ENCODE measurements around the gene AKAP14. TPM values are rescaled to one million over a fixed set of nuclear protein-coding genes. Genes with fewer than 3 reads are reported as not detected.
"Not testable (repeated sequence)": the region's sequence is repeated elsewhere in the genome, so short reads cannot be mapped to it uniquely, and the experiment has no call there.

Gene AKAP14
- total RNA-seq, 1 donor from 2014 or later: not detected

- TF ChIP-seq, protein P1, sequence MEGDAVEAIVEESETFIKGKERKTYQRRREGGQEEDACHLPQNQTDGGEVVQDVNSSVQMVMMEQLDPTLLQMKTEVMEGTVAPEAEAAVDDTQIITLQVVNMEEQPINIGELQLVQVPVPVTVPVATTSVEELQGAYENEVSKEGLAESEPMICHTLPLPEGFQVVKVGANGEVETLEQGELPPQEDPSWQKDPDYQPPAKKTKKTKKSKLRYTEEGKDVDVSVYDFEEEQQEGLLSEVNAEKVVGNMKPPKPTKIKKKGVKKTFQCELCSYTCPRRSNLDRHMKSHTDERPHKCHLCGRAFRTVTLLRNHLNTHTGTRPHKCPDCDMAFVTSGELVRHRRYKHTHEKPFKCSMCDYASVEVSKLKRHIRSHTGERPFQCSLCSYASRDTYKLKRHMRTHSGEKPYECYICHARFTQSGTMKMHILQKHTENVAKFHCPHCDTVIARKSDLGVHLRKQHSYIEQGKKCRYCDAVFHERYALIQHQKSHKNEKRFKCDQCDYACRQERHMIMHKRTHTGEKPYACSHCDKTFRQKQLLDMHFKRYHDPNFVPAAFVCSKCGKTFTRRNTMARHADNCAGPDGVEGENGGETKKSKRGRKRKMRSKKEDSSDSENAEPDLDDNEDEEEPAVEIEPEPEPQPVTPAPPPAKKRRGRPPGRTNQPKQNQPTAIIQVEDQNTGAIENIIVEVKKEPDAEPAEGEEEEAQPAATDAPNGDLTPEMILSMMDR (IDR thresholded peaks at IDR 0.05): no peak
- Mint-ChIP-seq H3K27ac (ENCODE audit: unreplicated experiment) (no peak overlapping the region), H3K36me3 (ENCODE audit: low read depth) (no peaks in the 10 kb centered on the region), H3K4me3 (ENCODE audit: unreplicated experiment) (no peak overlapping the region), H3K27me3 (ENCODE audit: low read depth) (no peaks in the 10 kb centered on the region), H3K9me3 (ENCODE audit: low read depth) (peaks cover 6% of the 10 kb centered on the region), H3K4me1 (ENCODE audit: low read depth) (no peaks in the 10 kb centered on the region)
- DNase-seq (ENCODE audit: low spot score): peak; percentile 54
These were observed 20.6 kb downstream of the AKAP14 start for GRCh38 chrX:119916310-119916709.

DNA sequence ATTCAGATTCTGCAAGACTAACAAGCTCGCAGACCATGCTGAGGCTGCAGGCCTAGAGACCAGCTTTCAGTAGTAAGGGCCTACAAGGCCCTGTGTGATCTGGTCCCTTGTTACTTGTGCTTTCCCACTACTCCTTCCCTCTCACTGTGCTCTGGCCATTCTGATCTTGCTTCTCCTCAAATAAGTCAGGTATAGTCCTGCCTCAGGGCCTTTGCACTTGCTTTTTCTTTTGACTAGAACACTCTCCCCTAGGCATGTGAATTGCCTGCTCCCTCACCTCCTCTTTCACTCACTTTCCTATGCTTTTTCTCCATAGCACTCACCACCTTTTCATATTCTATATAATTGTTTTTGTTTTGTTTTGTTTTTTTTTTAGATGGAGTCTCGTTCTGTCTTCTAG, 22.2 kb downstream of the AKAP14 start:
- Mint-ChIP-seq H3K4me1 (ENCODE audit: low read depth) (no peaks in the 10 kb centered on the region), H3K27ac (ENCODE audit: unreplicated experiment) (no peak overlapping the region), H3K36me3 (ENCODE audit: low read depth) (no peaks in the 10 kb centered on the region), H3K4me3 (ENCODE audit: unreplicated experiment) (no peak overlapping the region), H3K27me3 (ENCODE audit: low read depth) (no peaks in the 10 kb centered on the region), H3K9me3 (ENCODE audit: low read depth) (peaks cover 4% of the 10 kb centered on the region)
- peak; percentile 15 for DNase-seq (ENCODE audit: low spot score)
- TF ChIP-seq, protein P1 (IDR thresholded peaks at IDR 0.05): no peak

GRCh38 chrX:119919835-119920585, 24.3 kb downstream of the AKAP14 start:
- Mint-ChIP-seq H3K4me1 (ENCODE audit: low read depth) (no peaks in the 10 kb centered on the region), H3K27ac (ENCODE audit: unreplicated experiment) (no peak overlapping the region)
- no peak for DNase-seq (ENCODE audit: low spot score)

GRCh38 chrX:119922391-119922790, 26.7 kb downstream of the AKAP14 start:
- H3K27me3 Mint-ChIP-seq (ENCODE audit: low read depth); H3K4me1 Mint-ChIP-seq (ENCODE audit: low read depth); H3K9me3 Mint-ChIP-seq (ENCODE audit: low read depth); H3K36me3 Mint-ChIP-seq (ENCODE audit: low read depth); H3K27ac Mint-ChIP-seq (ENCODE audit: unreplicated experiment); H3K4me3 Mint-ChIP-seq (ENCODE audit: unreplicated experiment): not testable (repeated sequence)
- DNase-seq (ENCODE audit: low spot score): peak; percentile 26

More at GRCh38 chrX:119919835-119920585, 24.3 kb downstream of the AKAP14 start:
- Mint-ChIP-seq H3K4me3 (ENCODE audit: unreplicated experiment) (no peak overlapping the region), H3K27me3 (ENCODE audit: low read depth) (no peaks in the 10 kb centered on the region), H3K36me3 (ENCODE audit: low read depth) (peaks cover 2% of the 10 kb centered on the region), H3K9me3 (ENCODE audit: low read depth) (peaks cover 5% of the 10 kb centered on the region)
- TF ChIP-seq, protein P1 (IDR thresholded peaks at IDR 0.05): no peak

GRCh38 chrX:119935215-119935874, 39.7 kb downstream of the AKAP14 start:
- Mint-ChIP-seq H3K27ac (ENCODE audit: unreplicated experiment) (no peak overlapping the region), H3K27me3 (ENCODE audit: low read depth) (no peaks in the 10 kb centered on the region), H3K4me3 (ENCODE audit: unreplicated experiment) (no peak overlapping the region), H3K36me3 (ENCODE audit: low read depth) (peaks cover 9% of the 10 kb centered on the region), H3K9me3 (ENCODE audit: low read depth) (peaks cover 3% of the 10 kb centered on the region), H3K4me1 (ENCODE audit: low read depth) (no peaks in the 10 kb centered on the region)
- TF ChIP-seq, protein P1 (IDR thresholded peaks at IDR 0.05): no peak
- DNase-seq (ENCODE audit: low spot score): no peak

All from chondrocyte (in vitro differentiated cells).